GM18526 (cell line): Measurements from ENCODE around the gene SLC13A5.

Experiments
- POLR2A ChIP-seq: IDR thresholded peaks from 3 replicates; pipeline ENCODE4 v1.6.1; 2011; ENCODE audit not compliant: insufficient read length; ENCODE audit errors: extremely low read depth

SLC13A5 gene

GRCh38 chr17:6713130-6713917 lies at the start of gene SLC13A5:
TSS of gene SLC13A5 (minus strand) at chr17:6713369. CDS start at chr17:6713333, 36 bp downstream.
- TF ChIP-seq POLR2A, result no peak

GRCh38 chr17:6761779-6762178 lies 48.6 kb upstream of the SLC13A5 start:
- TF ChIP-seq POLR2A, result no peak

- no peak for TF ChIP-seq POLR2A
These were observed 44.6 kb upstream of the SLC13A5 start for GRCh38 chr17:6757747-6758146.

GRCh38 chr17:6756425-6757031 lies 43.4 kb upstream of the SLC13A5 start:
- TF ChIP-seq POLR2A, result no peak

- TF ChIP-seq POLR2A, result peak; percentile 16
These were observed 42.6 kb upstream of the SLC13A5 start, which contains the start of gene XAF1 for GRCh38 chr17:6755731-6756184. TSS of gene XAF1 (plus strand) at chr17:6756046. CDS start at chr17:6756079, 33 bp downstream.

GRCh38 chr17:6755281-6755680 lies 42.1 kb upstream of the SLC13A5 start:
- TF ChIP-seq POLR2A, result no peak

- no peak for TF ChIP-seq POLR2A
These were observed 40.4 kb upstream of the SLC13A5 start for GRCh38 chr17:6753546-6753945.

GRCh38 chr17:6753006-6753445 lies 39.9 kb upstream of the SLC13A5 start:
- TF ChIP-seq POLR2A, result no peak

GRCh38 chr17:6752068-6752909 lies 39.1 kb upstream of the SLC13A5 start:
- no peak for TF ChIP-seq POLR2A

GRCh38 chr17:6749519-6749918 lies 36.4 kb upstream of the SLC13A5 start:
- no peak for TF ChIP-seq POLR2A

GRCh38 chr17:6748617-6749016 lies 35.4 kb upstream of the SLC13A5 start:
- no peak for TF ChIP-seq POLR2A

GRCh38 chr17:6729531-6729930 lies 16.4 kb upstream of the SLC13A5 start:
- no peak for TF ChIP-seq POLR2A

GRCh38 chr17:6724009-6724408 lies 10.8 kb upstream of the SLC13A5 start:
- TF ChIP-seq POLR2A, result no peak

- no peak for TF ChIP-seq POLR2A
These were observed 8.6 kb upstream of the SLC13A5 start for GRCh38 chr17:6721744-6722143.

- no peak for TF ChIP-seq POLR2A
These were observed 3.6 kb upstream of the SLC13A5 start for GRCh38 chr17:6716736-6717135.
